IMR-90 (cell line): ENCODE measurements around the gene CTIF. TPM values are rescaled to one million over a fixed set of nuclear protein-coding genes. Genes with fewer than 3 reads are reported as not detected.
A peak's percentile ranks its signal among the peaks of the same experiment; 100 is the strongest.

Experiments used
- ATAC-seq: fragments of 200-7000 bp; cut with Tn5 transposase; 2 replicates; pipeline ENCODE4 v1.9.1; 2020; ENCODE audit warnings: low read depth, mild to moderate bottlenecking, moderate library complexity
- BruUV-seq: library from RNA; stranded (reverse); fragments of 400-500 nt; replicated peaks from 2 replicates; lab custom pipeline; 2021; lab: Mats Ljungman, UMichigan
- CTCF ChIA-PET: fragments of 300-600 bp; formaldehyde crosslinking; extraction: SDS; loops from one replicate; lab custom pipeline; 2021; ENCODE audit warnings: antibody characterized with exemption; lab: Yijun Ruan, JAX
- POLR2A ChIA-PET: fragments of 300-600 bp; sonication (Branson Sonifier 250); formaldehyde crosslinking; loops from one replicate; lab custom pipeline; 2022; ENCODE audit warnings: antibody characterized with exemption; ENCODE audit not compliant: unreplicated experiment; lab: Charles Lee
- DNase-seq: peaks from one replicate; pipeline ENCODE4 v3.0.0; 2013
- H2AFZ ChIP-seq: replicated peaks from 2 replicates; pipeline ENCODE3; 2013; ENCODE audit warnings: low read length, mild to moderate bottlenecking; ENCODE audit not compliant: poor library complexity
- H2AK5ac ChIP-seq: 2 replicates; pipeline ENCODE4 v1.6.1; 2013; ENCODE audit warnings: low read depth, low read length, inconsistent platforms
- H2AK9ac ChIP-seq: replicated peaks from 2 replicates; pipeline ENCODE3; 2013; ENCODE audit warnings: mild to moderate bottlenecking, low read depth, low read length, moderate library complexity; ENCODE audit not compliant: poor library complexity
- H2BK120ac ChIP-seq: 2 replicates; pipeline ENCODE4 v1.6.1; 2013; ENCODE audit warnings: low read depth, low read length, inconsistent platforms
- H2BK15ac ChIP-seq: 3 replicates; pipeline ENCODE4 v1.6.1; 2013; ENCODE audit warnings: low read depth, low read length, inconsistent platforms
- H2BK20ac ChIP-seq: 2 replicates; pipeline ENCODE4 v1.6.1; 2013; ENCODE audit warnings: low read depth, mild to moderate bottlenecking, inconsistent platforms, low read length, moderate library complexity
- H2BK5ac ChIP-seq: 2 replicates; pipeline ENCODE4 v1.6.1; 2013; ENCODE audit warnings: mild to moderate bottlenecking, low read depth, low read length, inconsistent platforms; ENCODE audit not compliant: poor library complexity, severe bottlenecking
- H3K14ac ChIP-seq: replicated peaks from 2 replicates; pipeline ENCODE4 v1.6.1; 2013; ENCODE audit warnings: low read depth, low read length, inconsistent platforms
- H3K18ac ChIP-seq: 2 replicates; pipeline ENCODE4 v1.6.1; 2013; ENCODE audit warnings: low read depth, low read length, control low read depth
- H3K23ac ChIP-seq: 2 replicates; pipeline ENCODE4 v1.6.1; 2013; ENCODE audit warnings: low read depth, low read length, inconsistent platforms
- H3K27ac ChIP-seq: 2 replicates; pipeline ENCODE4 v1.5.1; 2013; ENCODE audit warnings: mild to moderate bottlenecking, control low read depth, low read length; ENCODE audit not compliant: insufficient read depth
- H3K27me3 ChIP-seq: 2 replicates; pipeline ENCODE4 v1.6.1; 2013; ENCODE audit warnings: low read length; ENCODE audit not compliant: control insufficient read depth, insufficient read depth
- H3K36me3 ChIP-seq: 2 replicates; pipeline ENCODE4 v1.6.1; 2013; ENCODE audit warnings: low read length, mixed read lengths; ENCODE audit not compliant: control insufficient read depth, insufficient read depth
- H3K4ac ChIP-seq: 2 replicates; pipeline ENCODE4 v1.6.1; 2013; ENCODE audit warnings: low read depth, low read length, inconsistent platforms
- H3K4me1 ChIP-seq: 2 replicates; pipeline ENCODE4 v1.6.1; 2013; ENCODE audit warnings: low read length, mixed read lengths; ENCODE audit not compliant: control insufficient read depth, insufficient read depth
- H3K4me2 ChIP-seq: 2 replicates; pipeline ENCODE4 v1.6.1; 2013; ENCODE audit warnings: low read depth, mild to moderate bottlenecking, control low read depth, low read length, moderate library complexity
- H3K4me3 ChIP-seq: 2 replicates; pipeline ENCODE4 v1.5.1; 2013; ENCODE audit warnings: low read depth, mild to moderate bottlenecking, control low read depth, low read length, moderate library complexity; ENCODE audit not compliant: insufficient read depth
- H3K56ac ChIP-seq: 2 replicates; pipeline ENCODE4 v1.6.1; 2013; ENCODE audit warnings: low read length, inconsistent platforms; ENCODE audit not compliant: insufficient read depth; ENCODE audit errors: extremely low read depth
- H3K79me1 ChIP-seq, 2 experiments: 2 replicates each; pipeline ENCODE4 v1.6.1; 2013; ENCODE audit warnings: low read length in 2 of 2, inconsistent platforms in 1 of 2, low read depth in 1 of 2
- H3K9ac ChIP-seq: 2 replicates; pipeline ENCODE4 v1.6.1; 2013; ENCODE audit warnings: low read depth, low read length, control low read depth
- H3K9me1 ChIP-seq: 2 replicates; pipeline ENCODE4 v1.6.1; 2013; ENCODE audit warnings: low read length, inconsistent platforms; ENCODE audit not compliant: insufficient read depth
- H3K9me3 ChIP-seq: 2 replicates; pipeline ENCODE4 v1.6.1; 2013; ENCODE audit warnings: low read length; ENCODE audit not compliant: control insufficient read depth, insufficient read depth
- H4K20me1 ChIP-seq: 2 replicates; pipeline ENCODE4 v1.6.1; 2013; ENCODE audit warnings: low read length, inconsistent platforms; ENCODE audit not compliant: insufficient read depth
- H4K5ac ChIP-seq: 2 replicates; pipeline ENCODE4 v1.6.1; 2013; ENCODE audit warnings: mild to moderate bottlenecking, low read depth, low read length, control low read depth
- H4K8ac ChIP-seq, 2 experiments: 2 replicates each; pipeline ENCODE4 v1.6.1; 2013; ENCODE audit warnings: low read depth in 2 of 2, low read length in 2 of 2, control low read depth in 1 of 2, inconsistent platforms in 1 of 2
- H4K91ac ChIP-seq: 2 replicates; pipeline ENCODE4 v1.6.1; 2013; ENCODE audit warnings: low read depth, low read length, inconsistent platforms; ENCODE audit not compliant: insufficient read depth
- BHLHE40 ChIP-seq: fragments of 150-350 bp; IDR thresholded peaks from 2 replicates; pipeline ENCODE4 v1.6.1; 2016; ENCODE audit warnings: mild to moderate bottlenecking, low read depth, low read length
- CHD1 ChIP-seq: IDR thresholded peaks from 2 replicates; pipeline ENCODE4 v1.6.1; 2012; ENCODE audit warnings: low read depth, low read length, improper control_type of control experiment
- CTCF ChIP-seq: conservative IDR thresholded peaks from 2 replicates; pipeline ENCODE4 v1.5.1; 2012; ENCODE audit warnings: mild to moderate bottlenecking, low read depth, low read length, improper control_type of control experiment
- ELK1 ChIP-seq: fragments of 150-350 bp; IDR thresholded peaks from 2 replicates; pipeline ENCODE4 v1.6.1; 2016; ENCODE audit warnings: low read depth, mild to moderate bottlenecking, low read length, moderate library complexity, borderline replicate concordance
- FOS ChIP-seq: fragments of 150-350 bp; IDR thresholded peaks from 2 replicates; pipeline ENCODE4 v1.6.1; 2016; ENCODE audit warnings: low read depth, low read length
- MAFK ChIP-seq: IDR thresholded peaks from 2 replicates; pipeline ENCODE4 v1.6.1; 2012; ENCODE audit warnings: low read depth, low read length, improper control_type of control experiment
- MAZ ChIP-seq: IDR thresholded peaks from 2 replicates; pipeline ENCODE4 v1.6.1; 2012; ENCODE audit warnings: low read depth, mild to moderate bottlenecking, low read length, improper control_type of control experiment, moderate library complexity, borderline replicate concordance
- MXI1 ChIP-seq: IDR thresholded peaks from 2 replicates; pipeline ENCODE4 v1.6.1; 2012; ENCODE audit warnings: low read depth, mild to moderate bottlenecking, low read length, moderate library complexity, borderline replicate concordance
- NFE2L2 ChIP-seq: fragments of 150-350 bp; IDR thresholded peaks from 2 replicates; pipeline ENCODE4 v1.6.1; 2016; ENCODE audit warnings: low read depth, mild to moderate bottlenecking, low read length
- POLR2A ChIP-seq: IDR thresholded peaks from 2 replicates; pipeline ENCODE4 v1.6.1; 2012; ENCODE audit warnings: mild to moderate bottlenecking, low read depth, low read length
- RAD21 ChIP-seq: IDR thresholded peaks from 2 replicates; pipeline ENCODE4 v1.6.1; 2012; ENCODE audit warnings: low read length, improper control_type of control experiment
- RCOR1 ChIP-seq: IDR thresholded peaks from 2 replicates; pipeline ENCODE4 v1.6.1; 2012; ENCODE audit warnings: mild to moderate bottlenecking, low read length, improper control_type of control experiment; ENCODE audit not compliant: insufficient replicate concordance
- RFX5 ChIP-seq: IDR thresholded peaks from 2 replicates; pipeline ENCODE4 v1.8.0; 2012; ENCODE audit warnings: low read depth, mild to moderate bottlenecking, low read length, moderate library complexity
- SMC3 ChIP-seq: fragments of 150-350 bp; IDR thresholded peaks from 2 replicates; pipeline ENCODE4 v1.6.1; 2016; ENCODE audit warnings: low read depth, mild to moderate bottlenecking, antibody characterized with exemption, low read length, moderate library complexity
- WGBS, 2 experiments: methylation state at CpG; one replicate each; pipeline versions ENCODE4 v1.1.5 to v1.1.7; 2013; ENCODE audit warnings: missing lambda C conversion rate in 2 of 2; ENCODE audit not compliant: insufficient read length in 1 of 2; ENCODE audit errors: extremely low coverage in 2 of 2; 5-methylcytosine and 5-hydroxymethylcytosine counted together
- dilution Hi-C: fragments of 300-500 bp; cut with HindIII; formaldehyde crosslinking; loops from one replicate; pipeline ENCODE4 v1.14.3; 2018; ENCODE audit warnings: low sequenced_read_pairs; ENCODE audit not compliant: unreplicated experiment
- in situ Hi-C: fragments of 300-500 bp; cut with MboI; formaldehyde crosslinking; loops from 3 replicates; pipeline ENCODE4 v1.14.3; 2019; ENCODE audit warnings: low sequenced_read_pairs, inconsistent platforms, mixed read lengths
- intact Hi-C: fragments of 100-400 bp; cut with micrococcal nuclease; formaldehyde crosslinking; loops from 2 replicates; pipeline ENCODE4 v1.10.0; 2022
- polyA plus RNA-seq, 3 experiments: library from polyadenylated mRNA; depleted of rRNA; stranded (reverse); fragments of >200 nt; gene quantifications; 2 replicates each; pipeline ENCODE4 v1.2.3, GENCODE V29; 2012; ENCODE audit warnings: low replicate concordance in 1 of 3
- total RNA-seq: library from RNA; depleted of rRNA; stranded (reverse); fragments of >200 nt; gene quantifications from 2 replicates; pipeline ENCODE4 v1.2.3, GENCODE V29; 2012

The CTIF gene
- total and polyA plus RNA-seq, 2 of the 4 experiments (the other 2 are of a cell fraction) = 25.1 to 57.0 TPM

DNA sequence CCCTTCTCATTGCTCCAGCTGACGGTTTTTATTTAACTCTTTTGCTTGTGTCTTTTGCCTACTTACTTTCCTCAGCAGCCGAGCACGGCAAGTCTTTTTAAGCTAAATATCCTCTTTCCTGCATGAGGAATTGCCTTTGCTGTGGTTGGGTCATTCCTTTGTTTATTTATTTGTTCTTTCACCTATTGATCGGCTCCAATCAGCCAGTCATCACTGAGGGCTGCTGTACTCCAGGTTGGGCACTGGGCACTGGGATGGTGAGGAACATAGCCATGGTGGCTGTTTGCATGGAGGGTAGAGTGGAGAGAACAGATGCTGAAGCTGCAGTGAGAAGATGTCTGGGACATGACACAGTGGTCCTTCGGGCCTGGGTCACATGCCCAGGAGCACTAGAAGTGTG lies 105.2 kb downstream of the CTIF start:
- dilution Hi-C loops = no loop called here
- Histone ChIP-seq H2BK15ac (no peak overlapping the region), H3K56ac (no peak overlapping the region), H3K9me1 (peaks cover 58% of the 10 kb centered on the region), H4K8ac (peak overlapping the region in 1 of 2 experiments; percentile 6; a peak in 1 of 4 replicates), H2AK5ac (peak overlapping the region; percentile 25; the same call in 1 of the 2 replicates), H3K18ac (no peak overlapping the region), H2AK9ac (no peak overlapping the region), H3K23ac (no peak overlapping the region), H3K4me1 (peaks cover 35% of the 10 kb centered on the region), H3K9me3 (no peaks in the 10 kb centered on the region), H4K91ac (peak overlapping the region; percentile 3; the same call in 1 of the 2 replicates), H3K36me3 (peaks cover 8% of the 10 kb centered on the region), H2BK5ac (no peak overlapping the region), H2BK20ac (no peak overlapping the region; the same call in none of the 2 replicates), H4K5ac (no peak overlapping the region), H3K4ac (no peak overlapping the region; the same call in 1 of the 2 replicates), H3K4me2 (no peak overlapping the region), H2AFZ (no peak overlapping the region), H2BK120ac (peak overlapping the region; percentile 2; the same call in 1 of the 2 replicates), H3K14ac (peak overlapping the region; percentile 78), H3K27ac (no peak overlapping the region), H3K4me3 (no peak overlapping the region), H3K27me3 (no peaks in the 10 kb centered on the region), H4K20me1 (peaks cover 38% of the 10 kb centered on the region), H3K9ac (no peak overlapping the region), H3K79me1 (peaks cover 67 to 99% of the 10 kb centered on the region in 2 experiments)
- no TSS peak for BruUV-seq
- intact Hi-C loops = no loop called here
- no peak for ATAC-seq
- no peak for DNase-seq
- TF ChIP-seq NFE2L2 = no peak
- no peak for TF ChIP-seq CTCF
- no peak for TF ChIP-seq CHD1
- no peak for TF ChIP-seq MAZ
- TF ChIP-seq RCOR1 = no peak
- no peak for TF ChIP-seq SMC3
- TF ChIP-seq RAD21 = no peak
- no peak for TF ChIP-seq ELK1
- TF ChIP-seq POLR2A = no peak
- no peak for TF ChIP-seq RFX5
- TF ChIP-seq BHLHE40 = no peak
- no peak for TF ChIP-seq FOS
- TF ChIP-seq MXI1 = no peak
- no peak for TF ChIP-seq MAFK
- CTCF ChIA-PET = no interaction called here
- in situ Hi-C loops = loop anchor here (25.0 kb wide), 1 partner anchor 1643 kb away; the partner anchor contains the start of genes CXXC1 and MBD1
- POLR2A ChIA-PET = no interaction called here
- 100% methylated on average over 1 of the region's 5 CpGs; no CpG with 5 or more reads in 1 of the 2 experiments for WGBS, 2 experiments
